Activated CD4-positive, alpha-beta T cell treated with anti-CD3 and anti-CD28 coated beads, Interleukin-2, amount 10 ng/mL, durations not matched to agents 7 days and 5 days (primary cell): ENCODE measurements around the gene SHB. TPM values are rescaled to one million over a fixed set of nuclear protein-coding genes. Genes with fewer than 3 reads are reported as not detected.
"Not testable (repeated sequence)": the region's sequence is repeated elsewhere in the genome, so short reads cannot be mapped to it uniquely, and the experiment has no call there.

Source experiments
- CTCF ChIA-PET: fragments of 350-600 bp; sonication (Branson Sonifier 250); formaldehyde crosslinking; loops from one replicate; lab custom pipeline; 2021; ENCODE audit warnings: antibody characterized with exemption; lab: Charles Lee
- POLR2A ChIA-PET: fragments of 350-600 bp; sonication (Branson Sonifier 250); formaldehyde crosslinking; loops from one replicate; lab custom pipeline; 2021; ENCODE audit warnings: antibody characterized with exemption; lab: Charles Lee
- DNase-seq: peaks from one replicate; pipeline ENCODE4 v3.0.0-alpha.2; 2020
- H3K27ac Mint-ChIP-seq: one replicate; pipeline ENCODE4 v1.8.0; 2021; ENCODE audit warnings: mild to moderate bottlenecking, moderate library complexity, mixed read lengths
- H3K27me3 Mint-ChIP-seq: one replicate; pipeline ENCODE4 v1.8.0; 2021; ENCODE audit warnings: mixed read lengths
- H3K36me3 Mint-ChIP-seq: one replicate; pipeline ENCODE4 v1.8.0; 2021; ENCODE audit warnings: low read depth, mixed read lengths
- H3K4me1 Mint-ChIP-seq: one replicate; pipeline ENCODE4 v1.8.0; 2021; ENCODE audit warnings: mixed read lengths
- H3K4me3 Mint-ChIP-seq: one replicate; pipeline ENCODE4 v1.8.0; 2021; ENCODE audit warnings: mild to moderate bottlenecking, moderate library complexity, mixed read lengths
- H3K9me3 Mint-ChIP-seq: one replicate; pipeline ENCODE4 v1.8.0; 2021; ENCODE audit warnings: mixed read lengths
- total RNA-seq, 2 experiments: library from RNA; stranded (reverse); gene quantifications; one replicate each; pipeline ENCODE4 v1.2.3, GENCODE V29; 2021

The SHB gene
- total RNA-seq, 2 experiments from 2014 or later = not detected

- Mint-ChIP-seq H3K36me3 (peaks cover 4% of the 10 kb centered on the region), H3K4me3 (peak overlapping the region; percentile 89), H3K4me1 (peaks cover 24% of the 10 kb centered on the region), H3K9me3 (no peaks in the 10 kb centered on the region), H3K27ac (peak overlapping the region; percentile 94), H3K27me3 (peaks cover 2% of the 10 kb centered on the region)
- DNase-seq = peak; percentile 17
- POLR2A ChIA-PET = no interaction called here
- CTCF ChIA-PET = interaction anchor here (0.6 to 1.3 kb wide), 3 partner anchors 9 to 164 kb away, joined by 3 to 7 read pairs (median 3); partner anchors contain the start of gene SHB
Observed at GRCh38 chr9:37904445-37905130, 164.4 kb downstream of the SHB start.

DNA sequence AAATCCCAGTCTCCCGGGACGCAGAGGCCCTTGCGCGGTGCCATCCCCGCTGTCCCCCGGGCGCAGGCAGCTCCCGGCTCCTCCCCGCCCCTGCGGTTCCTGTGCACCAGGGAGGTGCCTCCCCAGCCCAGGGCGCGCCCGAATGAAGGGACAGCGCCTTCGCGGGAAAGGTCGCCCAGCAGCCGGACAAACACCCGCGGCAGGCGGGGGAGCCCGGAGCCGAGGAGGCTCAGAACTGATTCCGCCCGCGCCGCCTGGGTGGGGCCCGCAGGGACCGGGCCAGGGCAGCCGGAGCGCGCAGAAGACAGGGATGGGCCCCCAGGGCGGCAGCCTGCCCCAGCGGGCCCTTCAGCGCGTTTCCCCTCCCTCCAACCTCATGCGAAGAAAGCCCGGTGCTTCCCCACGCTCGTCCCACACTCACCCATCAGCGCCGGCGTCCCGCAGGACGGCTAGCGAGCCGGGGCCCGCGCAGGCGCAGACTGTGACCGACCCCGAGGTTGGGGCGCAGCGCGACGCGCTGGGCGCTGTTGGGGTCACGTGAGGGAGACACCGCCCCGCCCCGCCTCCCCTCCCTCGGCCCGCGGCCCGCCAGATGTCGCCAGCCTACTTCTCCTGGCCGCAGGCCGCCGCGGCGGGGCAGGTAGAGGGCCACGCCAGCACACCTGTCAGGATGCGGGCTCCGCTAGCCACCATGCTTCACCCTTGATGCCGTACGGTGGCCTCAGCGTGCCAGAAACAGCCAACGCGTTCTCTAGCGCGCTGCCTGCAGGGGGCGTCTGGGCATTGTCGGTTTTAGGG lies 165.2 kb downstream of the SHB start, which contains the start of gene SLC25A51:
Gene SLC25A51 (minus strand): TSS at position 481 of the 798 bp plus-strand sequence. CDS start 15,577 bp downstream, outside the sequence.
- Mint-ChIP-seq H3K27ac (peak within 1 kb of the TSS; percentile 94), H3K4me3 (peak within 1 kb of the TSS; percentile 89), H3K9me3 (no peaks in the 10 kb centered on the region), H3K27me3 (peaks cover 2% of the 10 kb centered on the region), H3K4me1 (peaks cover 24% of the 10 kb centered on the region), H3K36me3 (peaks cover 12% of the 10 kb centered on the region)
- ChIA-PET CTCF (interaction anchor here (1.3 kb wide), 2 partner anchors 10 to 184 kb away, joined by 6 to 7 read pairs; no protein-coding TSS in a partner anchor), POLR2A (no interaction called here)
- peak; percentile 94 for DNase-seq

- Mint-ChIP-seq H3K4me1 (peaks cover 22% of the 10 kb centered on the region), H3K36me3 (peaks cover 13% of the 10 kb centered on the region), H3K4me3 (peak overlapping the region; percentile 89), H3K27ac (peak overlapping the region; percentile 94), H3K27me3 (peaks cover 2% of the 10 kb centered on the region), H3K9me3 (no peaks in the 10 kb centered on the region)
- POLR2A ChIA-PET = no interaction called here
- no peak for DNase-seq
- CTCF ChIA-PET = interaction anchor here (1.2 to 1.3 kb wide), 2 partner anchors 10 to 185 kb away, joined by 5 to 6 read pairs; no protein-coding TSS in a partner anchor
Observed at GRCh38 chr9:37902796-37903646, 166.0 kb downstream of the SHB start.

DNA sequence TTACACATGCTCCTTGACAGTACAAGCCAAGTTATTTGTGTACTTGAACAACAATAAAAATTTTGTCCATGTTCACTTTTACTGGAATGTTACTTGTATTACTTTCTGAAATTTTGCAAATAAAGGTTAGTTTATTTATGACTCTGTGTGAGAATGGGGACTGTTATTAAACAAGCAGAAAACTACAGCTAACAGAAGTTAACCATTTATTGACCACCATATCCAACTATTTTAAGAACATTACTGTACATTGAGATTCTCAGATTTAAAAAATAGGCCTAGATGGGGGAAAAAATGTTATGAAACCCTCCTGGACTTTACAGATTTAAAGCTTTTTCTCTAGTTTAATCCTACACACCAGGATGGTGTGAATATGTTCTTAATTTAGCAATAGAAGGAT lies 166.9 kb downstream of the SHB start:
- peaks cover 25% of the 10 kb centered on the region for H3K4me1 Mint-ChIP-seq
- H3K27ac Mint-ChIP-seq = no peak overlapping the region
- CTCF ChIA-PET = interaction anchor here (1.2 kb wide), 1 partner anchor 11 kb away, joined by 5 read pairs; no protein-coding TSS in a partner anchor
- no peaks in the 10 kb centered on the region for H3K9me3 Mint-ChIP-seq
- peak overlapping the region; percentile 89 for H3K4me3 Mint-ChIP-seq
- POLR2A ChIA-PET = no interaction called here
- peaks cover 17% of the 10 kb centered on the region for H3K36me3 Mint-ChIP-seq
- DNase-seq = no peak
- H3K27me3 Mint-ChIP-seq = peaks cover 2% of the 10 kb centered on the region

DNA sequence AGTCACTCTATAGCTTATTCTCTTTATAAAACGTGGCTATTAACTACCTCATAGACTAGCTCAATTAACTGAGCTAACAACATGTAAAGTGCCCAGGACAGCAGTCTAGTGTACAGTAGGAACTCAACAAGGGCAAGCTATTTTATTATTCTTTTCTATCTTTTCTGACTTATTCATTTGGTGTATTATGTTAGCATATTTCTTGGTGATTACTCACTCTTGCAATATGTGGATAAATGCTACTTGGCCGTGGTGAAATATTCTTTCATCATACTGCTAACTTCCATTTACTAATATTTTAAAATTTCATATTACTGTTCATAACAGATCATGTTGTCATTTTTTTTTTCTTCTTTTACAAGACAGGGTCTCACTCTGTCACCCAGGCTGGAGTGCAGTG lies 170.0 kb downstream of the SHB start:
- Mint-ChIP-seq H3K36me3 (peaks cover 33% of the 10 kb centered on the region), H3K9me3 (no peaks in the 10 kb centered on the region), H3K4me1 (peaks cover 19% of the 10 kb centered on the region), H3K27ac (no peak overlapping the region), H3K4me3 (no peak overlapping the region), H3K27me3 (no peaks in the 10 kb centered on the region)
- ChIA-PET CTCF (interaction anchor here (1.6 to 2.1 kb wide), 2 partner anchors 14 to 40 kb away, joined by 3 to 7 read pairs; no protein-coding TSS in a partner anchor), POLR2A (no interaction called here)
- no peak for DNase-seq

GRCh38 chr9:37897665-37898064 lies 171.4 kb downstream of the SHB start:
- Mint-ChIP-seq H3K9me3 (no peaks in the 10 kb centered on the region), H3K27me3 (no peaks in the 10 kb centered on the region), H3K27ac (no peak overlapping the region), H3K36me3 (peaks cover 43% of the 10 kb centered on the region), H3K4me1 (peaks cover 15% of the 10 kb centered on the region), H3K4me3 (no peak overlapping the region)
- DNase-seq = no peak
- POLR2A ChIA-PET = no interaction called here
- CTCF ChIA-PET = interaction anchor here (1.4 to 2.1 kb wide), 2 partner anchors 9 to 16 kb away, joined by 3 to 7 read pairs; no protein-coding TSS in a partner anchor

DNA sequence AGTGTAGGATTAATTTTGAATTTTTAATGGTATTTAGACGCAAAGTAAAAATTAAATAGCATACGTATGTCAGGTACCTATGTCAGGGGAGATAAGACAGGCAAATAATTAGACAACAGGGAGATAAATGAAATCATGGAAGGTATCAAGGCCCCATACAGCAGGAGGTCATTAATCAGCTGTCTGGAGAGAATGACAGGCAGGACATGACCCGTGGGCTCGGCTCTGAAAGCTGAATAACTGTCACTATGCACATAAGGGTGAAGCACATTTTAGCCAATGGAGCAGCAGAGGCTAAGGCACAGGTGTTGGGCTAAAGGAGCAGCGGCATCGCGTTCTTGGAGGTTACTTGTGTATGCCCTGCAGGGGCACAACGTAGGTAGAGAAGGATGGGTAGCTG lies 177.0 kb downstream of the SHB start:
- ChIA-PET POLR2A (no interaction called here), CTCF (no interaction called here)
- Mint-ChIP-seq H3K4me3 (no peak overlapping the region), H3K36me3 (peaks cover 61% of the 10 kb centered on the region), H3K4me1 (no peaks in the 10 kb centered on the region), H3K9me3 (no peaks in the 10 kb centered on the region), H3K27me3 (no peaks in the 10 kb centered on the region), H3K27ac (no peak overlapping the region)
- no peak for DNase-seq

DNA sequence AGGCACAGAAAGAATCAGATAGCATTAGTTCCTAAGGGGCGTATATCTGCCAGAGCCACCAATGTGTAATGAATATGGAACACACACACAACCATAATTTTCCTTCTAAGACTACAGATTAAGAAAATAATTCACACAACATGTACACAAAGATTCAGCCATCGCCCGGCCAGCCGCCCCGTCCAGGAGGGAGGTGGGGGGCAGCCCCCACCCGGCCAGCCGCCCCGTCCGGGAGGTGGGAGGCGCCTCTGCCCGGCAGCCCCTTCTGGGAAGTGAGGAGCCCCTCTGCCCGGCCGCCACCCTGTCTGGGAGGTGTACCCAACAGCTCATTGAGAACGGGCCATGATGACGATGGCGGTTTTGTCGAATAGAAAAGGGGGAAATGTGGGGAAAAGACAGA lies 178.0 kb downstream of the SHB start:
- CTCF ChIA-PET, H3K27ac Mint-ChIP-seq, DNase-seq, H3K4me1 Mint-ChIP-seq, H3K4me3 Mint-ChIP-seq, POLR2A ChIA-PET, H3K9me3 Mint-ChIP-seq, H3K27me3 Mint-ChIP-seq: not testable (repeated sequence)
- H3K36me3 Mint-ChIP-seq = peaks cover 58% of the 10 kb centered on the region

DNA sequence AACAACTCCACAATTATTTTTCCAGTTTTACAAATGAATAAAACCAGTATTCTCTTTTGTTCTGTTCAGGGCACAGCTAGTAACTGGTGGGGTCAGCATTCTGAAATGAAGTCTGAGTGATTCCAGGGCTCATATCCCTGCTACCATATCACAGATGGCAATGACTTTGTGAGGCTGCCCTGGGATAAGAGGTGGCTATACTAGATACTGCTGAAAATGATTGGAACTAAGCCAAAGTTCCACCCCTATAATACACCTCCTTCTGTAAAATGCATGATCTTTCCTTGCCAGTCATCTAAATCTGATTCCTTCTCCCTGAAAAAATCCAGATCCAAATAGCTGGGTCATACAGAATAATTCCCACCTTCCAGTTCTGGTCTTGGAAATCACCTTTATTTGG lies 179.5 kb downstream of the SHB start:
- POLR2A ChIA-PET = no interaction called here
- Mint-ChIP-seq H3K9me3 (no peaks in the 10 kb centered on the region), H3K27me3 (no peaks in the 10 kb centered on the region), H3K4me3 (no peak overlapping the region), H3K27ac (no peak overlapping the region), H3K4me1 (peaks cover 6% of the 10 kb centered on the region), H3K36me3 (peaks cover 58% of the 10 kb centered on the region)
- no peak for DNase-seq
- CTCF ChIA-PET = no interaction called here

DNA sequence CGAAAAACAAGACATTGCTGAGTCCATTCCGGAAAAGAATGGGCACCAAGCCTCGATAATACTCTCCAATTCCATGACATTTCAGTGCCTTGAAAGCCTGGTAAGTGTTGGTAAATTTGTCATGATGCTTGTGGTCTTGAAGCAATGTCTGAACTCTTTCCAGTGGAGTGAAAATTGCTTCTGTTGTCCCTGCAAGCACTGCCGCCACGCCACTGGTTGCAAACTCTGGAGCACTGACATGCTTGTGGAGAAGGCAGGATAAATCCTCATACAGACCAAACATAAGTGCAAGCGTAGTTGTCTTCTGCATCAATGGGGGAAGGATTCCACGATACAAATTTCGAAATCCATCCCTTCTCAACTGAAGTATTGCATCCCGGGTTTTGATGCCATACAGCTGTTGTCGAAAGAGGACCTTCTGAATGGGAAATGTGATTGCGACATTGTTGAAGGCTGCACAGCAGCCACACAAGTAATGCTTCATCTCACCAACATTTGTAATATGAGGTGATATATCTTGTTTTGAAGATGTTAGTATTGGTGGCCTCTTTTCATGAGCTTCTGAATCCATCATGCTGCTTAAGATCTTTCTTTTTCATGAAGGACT lies 180.9 kb downstream of the SHB start:
- DNase-seq, H3K4me3 Mint-ChIP-seq, H3K9me3 Mint-ChIP-seq, H3K27ac Mint-ChIP-seq, H3K27me3 Mint-ChIP-seq, POLR2A ChIA-PET, H3K4me1 Mint-ChIP-seq: not testable (repeated sequence)
- H3K36me3 Mint-ChIP-seq = peaks cover 48% of the 10 kb centered on the region
- CTCF ChIA-PET = interaction anchor here (1.0 kb wide), 1 partner anchor 9 kb away, joined by 3 read pairs; no protein-coding TSS in a partner anchor

GRCh38 chr9:37880916-37881479 lies 188.0 kb downstream of the SHB start:
- Mint-ChIP-seq H3K36me3 (peaks cover 29% of the 10 kb centered on the region), H3K4me1 (peaks cover 8% of the 10 kb centered on the region), H3K27ac (peak overlapping the region; percentile 25), H3K4me3 (no peak overlapping the region), H3K9me3 (peaks cover 5% of the 10 kb centered on the region), H3K27me3 (no peaks in the 10 kb centered on the region)
- no peak for DNase-seq
- POLR2A ChIA-PET = no interaction called here
- CTCF ChIA-PET = no interaction called here

- Mint-ChIP-seq H3K9me3 (peaks cover 5% of the 10 kb centered on the region), H3K4me3 (no peak overlapping the region), H3K27me3 (no peaks in the 10 kb centered on the region), H3K27ac (no peak overlapping the region), H3K4me1 (no peaks in the 10 kb centered on the region), H3K36me3 (peaks cover 22% of the 10 kb centered on the region)
- ChIA-PET POLR2A (no interaction called here), CTCF (no interaction called here)
- DNase-seq = no peak
Observed at GRCh38 chr9:37876376-37876775, 192.7 kb downstream of the SHB start.
